ENCODE measurements around the gene ATXN2. TPM values are rescaled to one million over a fixed set of nuclear protein-coding genes. Genes with fewer than 3 reads are reported as not detected.

The ATXN2 gene
- total RNA-seq, 1 donor from 2014 or later, result 22.2 TPM

Other genes with a start within 250 kb of the ATXN2 start
- gene PHETA1, start 230.2 kb downstream of the ATXN2 start, total RNA-seq, result 9.2 TPM
- 1.8 TPM for gene SH2B3, start 193.4 kb downstream of the ATXN2 start, total RNA-seq
- gene BRAP, start 86.6 kb upstream of the ATXN2 start, total RNA-seq, result 11.0 TPM
- 14.7 TPM for gene ACAD10, start 86.7 kb upstream of the ATXN2 start, total RNA-seq
- gene ALDH2, start 167.6 kb upstream of the ATXN2 start, total RNA-seq, result 135 TPM
- 24.0 TPM for gene MAPKAPK5, start 242.9 kb upstream of the ATXN2 start, total RNA-seq